C4-2B (cell line): ENCODE results near the gene WT1.

Experiments used
- H3K27ac ChIP-seq: fragments of 450-650 bp; 2 replicates; pipeline ENCODE4 v1.5.1; 2017
- ZFX ChIP-seq: fragments of 450-650 bp; IDR thresholded peaks from 2 replicates; pipeline ENCODE4 v1.6.1; 2017
- TF ChIP-seq, protein P1 (sequence below): fragments of 450-650 bp; conservative IDR thresholded peaks from 2 replicates; pipeline ENCODE4 v1.5.1; 2017; ENCODE audit warnings: mild to moderate bottlenecking

WT1 gene

GRCh38 chr11:32366666-32367065 is 68.7 kb downstream of the WT1 start:
- TF ChIP-seq, protein P1, sequence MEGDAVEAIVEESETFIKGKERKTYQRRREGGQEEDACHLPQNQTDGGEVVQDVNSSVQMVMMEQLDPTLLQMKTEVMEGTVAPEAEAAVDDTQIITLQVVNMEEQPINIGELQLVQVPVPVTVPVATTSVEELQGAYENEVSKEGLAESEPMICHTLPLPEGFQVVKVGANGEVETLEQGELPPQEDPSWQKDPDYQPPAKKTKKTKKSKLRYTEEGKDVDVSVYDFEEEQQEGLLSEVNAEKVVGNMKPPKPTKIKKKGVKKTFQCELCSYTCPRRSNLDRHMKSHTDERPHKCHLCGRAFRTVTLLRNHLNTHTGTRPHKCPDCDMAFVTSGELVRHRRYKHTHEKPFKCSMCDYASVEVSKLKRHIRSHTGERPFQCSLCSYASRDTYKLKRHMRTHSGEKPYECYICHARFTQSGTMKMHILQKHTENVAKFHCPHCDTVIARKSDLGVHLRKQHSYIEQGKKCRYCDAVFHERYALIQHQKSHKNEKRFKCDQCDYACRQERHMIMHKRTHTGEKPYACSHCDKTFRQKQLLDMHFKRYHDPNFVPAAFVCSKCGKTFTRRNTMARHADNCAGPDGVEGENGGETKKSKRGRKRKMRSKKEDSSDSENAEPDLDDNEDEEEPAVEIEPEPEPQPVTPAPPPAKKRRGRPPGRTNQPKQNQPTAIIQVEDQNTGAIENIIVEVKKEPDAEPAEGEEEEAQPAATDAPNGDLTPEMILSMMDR = no peak
- TF ChIP-seq ZFX = no peak
- no peak overlapping the region for H3K27ac ChIP-seq

- no peak for TF ChIP-seq ZFX
- TF ChIP-seq, protein P1 = no peak
- H3K27ac ChIP-seq = no peak overlapping the region
Measured at GRCh38 chr11:32365192-32365591, 70.1 kb downstream of the WT1 start.

GRCh38 chr11:32358729-32359128 is 76.6 kb downstream of the WT1 start:
- no peak for TF ChIP-seq ZFX
- H3K27ac ChIP-seq = no peak overlapping the region

- TF ChIP-seq, protein P1 = no peak
- no peak for TF ChIP-seq ZFX
- no peak overlapping the region for H3K27ac ChIP-seq
Measured at GRCh38 chr11:32353884-32354283, 81.5 kb downstream of the WT1 start.

GRCh38 chr11:32348502-32348901 is 86.8 kb downstream of the WT1 start:
- TF ChIP-seq, protein P1 = no peak
- no peak for TF ChIP-seq ZFX
- H3K27ac ChIP-seq = no peak overlapping the region

GRCh38 chr11:32344946-32345345 is 90.4 kb downstream of the WT1 start:
- H3K27ac ChIP-seq = no peak overlapping the region
- no peak for TF ChIP-seq ZFX
- TF ChIP-seq, protein P1 = no peak

DNA sequence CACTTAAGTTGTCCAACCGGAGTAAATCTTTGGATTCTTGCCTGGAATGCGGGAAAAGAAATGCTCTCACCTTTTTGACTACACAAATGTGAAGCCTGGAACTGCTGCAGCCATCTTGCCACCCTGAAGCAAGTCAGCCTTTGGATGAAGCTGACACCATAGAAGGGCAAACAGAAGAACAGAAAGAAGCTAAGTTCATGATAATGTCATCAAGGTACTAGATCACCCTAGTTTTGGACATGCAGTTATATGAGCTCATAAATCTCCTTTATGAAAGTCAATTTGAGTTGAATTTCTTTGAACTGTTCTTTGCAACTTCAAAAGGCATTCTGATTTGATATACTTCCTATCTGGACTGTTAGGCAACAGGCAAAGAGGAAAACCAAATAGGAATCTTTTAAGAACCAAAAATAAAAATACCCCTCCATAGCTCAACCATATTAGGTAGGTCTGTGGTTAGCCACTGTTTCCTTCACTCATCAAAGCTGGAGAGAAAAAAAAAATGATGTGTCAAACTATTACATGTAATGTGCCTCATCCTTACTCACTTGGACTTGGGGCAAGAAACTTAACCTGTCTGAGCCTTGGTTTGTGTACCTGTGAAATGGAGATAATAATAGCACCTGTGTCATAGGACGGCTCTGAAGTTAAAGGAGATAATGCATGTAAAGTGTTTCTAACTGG is 91.9 kb downstream of the WT1 start:
- TF ChIP-seq, protein P1 = no peak
- no peak for TF ChIP-seq ZFX
- H3K27ac ChIP-seq = no peak overlapping the region
